ENCODE measurements around the gene ZNF182. TPM values are rescaled to one million over a fixed set of nuclear protein-coding genes. Genes with fewer than 3 reads are reported as not detected.
"Not testable (repeated sequence)": the region's sequence is repeated elsewhere in the genome, so short reads cannot be mapped to it uniquely, and the experiment has no call there.

Gene ZNF182
- total RNA-seq, 4 donors from 2014 or later, result 3.2 to 8.4 (median 5.0) TPM

DNA sequence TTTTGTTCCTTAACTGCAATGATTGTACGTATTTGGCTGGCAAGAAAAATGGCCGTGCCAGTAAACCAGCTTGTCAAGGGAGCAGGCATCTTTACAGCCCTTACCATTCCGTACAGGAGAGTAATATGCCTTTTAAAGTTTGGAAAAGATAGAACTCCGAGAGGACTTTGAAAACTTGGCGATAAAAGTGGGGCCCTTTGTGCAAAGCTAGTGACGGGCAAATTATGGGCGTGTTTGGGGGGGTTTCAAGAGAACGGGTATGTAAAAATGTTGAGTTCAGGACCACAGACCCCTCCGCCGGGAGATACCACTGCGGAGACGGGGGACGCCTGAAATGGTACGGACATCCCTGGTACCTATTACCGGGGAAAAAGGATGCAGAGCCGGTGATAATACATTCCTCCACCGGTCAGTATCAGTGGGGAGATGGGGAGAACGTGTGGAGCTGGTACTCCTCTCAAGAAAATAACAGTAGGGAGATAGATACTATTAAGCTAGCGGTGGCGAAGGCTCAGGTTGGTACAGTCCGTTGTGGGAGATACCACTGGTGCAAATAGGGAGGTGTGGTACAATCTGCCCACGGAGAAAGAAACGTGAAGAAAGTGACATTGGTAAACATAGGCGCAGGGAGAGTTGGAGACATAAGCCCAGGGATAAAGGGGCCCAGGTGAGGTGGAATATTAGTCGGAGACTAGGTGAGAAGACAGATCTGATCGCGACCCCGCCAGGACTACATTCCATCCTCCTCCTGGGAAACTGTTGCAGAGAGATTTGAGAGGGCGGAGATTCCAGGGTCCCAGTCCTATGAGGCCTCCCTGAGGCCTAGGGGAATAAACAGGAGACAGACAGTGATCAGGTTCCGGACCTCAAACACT is 17.5 kb upstream of the ZNF182 start:
- peak; percentile 73 to 74 for DNase-seq

DNA sequence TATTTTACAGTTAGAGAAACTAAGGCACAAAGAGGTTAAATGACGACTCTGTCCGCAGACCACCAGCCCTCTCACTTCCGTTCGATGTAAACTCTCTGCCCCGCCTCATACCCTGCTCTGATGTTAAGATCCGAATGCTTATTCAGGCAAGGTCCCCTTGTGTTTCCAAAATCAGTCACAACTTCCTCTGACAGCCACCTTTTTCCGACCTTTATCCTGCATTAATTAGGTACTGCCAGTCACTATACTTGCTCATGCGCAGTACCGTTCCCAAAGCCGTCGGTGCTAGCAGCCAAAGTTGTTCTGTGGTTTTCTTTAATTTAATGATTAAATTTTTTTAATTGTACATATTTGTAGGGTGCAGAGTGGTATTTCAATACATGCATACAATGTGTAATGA is 16.7 kb upstream of the ZNF182 start:
- Histone ChIP-seq H3K27ac (peak overlapping the region in 1 of 2 donors; percentile 91), H3K4me3 (peak overlapping the region in 1 of 2 donors; percentile 49)
- H3K9me3 ChIP-seq; H3K4me1 ChIP-seq; H3K27me3 ChIP-seq; H3K36me3 ChIP-seq; intact Hi-C loops (cut with DNase I; ENCODE audit: low total_unique reads); DNase-seq: not testable (repeated sequence)

More for the DNA sequence above, 17.5 kb upstream of the ZNF182 start:
- Histone ChIP-seq H3K4me1 (no peaks in the 10 kb centered on the region), H3K4me3 (peak overlapping the region; percentile 30 to 49), H3K27me3 (no peaks in the 10 kb centered on the region), H3K9me3 (no peaks in the 10 kb centered on the region), H3K27ac (peak overlapping the region; percentile 89 to 91), H3K36me3 (no peaks in the 10 kb centered on the region)
- TF ChIP-seq CTCF (IDR thresholded peaks at IDR 0.05) (peak in 1 of 4 experiments; percentile 22), POLR2A (IDR thresholded peaks at IDR 0.05) (no peak)
- intact Hi-C loops (cut with DNase I; ENCODE audit: low total_unique reads), result no loop called here

GRCh38 chrX:48019892-48020291 is 16.1 kb upstream of the ZNF182 start:
- H3K27ac ChIP-seq; H3K36me3 ChIP-seq; intact Hi-C loops (cut with DNase I; ENCODE audit: low total_unique reads); H3K27me3 ChIP-seq; H3K9me3 ChIP-seq; H3K4me3 ChIP-seq; H3K4me1 ChIP-seq; DNase-seq: not testable (repeated sequence)

- H3K27ac ChIP-seq; H3K4me3 ChIP-seq; H3K27me3 ChIP-seq; H3K36me3 ChIP-seq; H3K9me3 ChIP-seq; DNase-seq; H3K4me1 ChIP-seq; intact Hi-C loops (cut with DNase I; ENCODE audit: low total_unique reads): not testable (repeated sequence)
Observed at GRCh38 chrX:48016583-48017310, 13.0 kb upstream of the ZNF182 start.

- intact Hi-C loops (cut with DNase I; ENCODE audit: low total_unique reads), result loop anchor here (10.0 kb wide), 1 partner anchor 165 kb away; no protein-coding TSS in a partner anchor
Observed at GRCh38 chrX:48009445-48009960, 5.7 kb upstream of the ZNF182 start.

DNA sequence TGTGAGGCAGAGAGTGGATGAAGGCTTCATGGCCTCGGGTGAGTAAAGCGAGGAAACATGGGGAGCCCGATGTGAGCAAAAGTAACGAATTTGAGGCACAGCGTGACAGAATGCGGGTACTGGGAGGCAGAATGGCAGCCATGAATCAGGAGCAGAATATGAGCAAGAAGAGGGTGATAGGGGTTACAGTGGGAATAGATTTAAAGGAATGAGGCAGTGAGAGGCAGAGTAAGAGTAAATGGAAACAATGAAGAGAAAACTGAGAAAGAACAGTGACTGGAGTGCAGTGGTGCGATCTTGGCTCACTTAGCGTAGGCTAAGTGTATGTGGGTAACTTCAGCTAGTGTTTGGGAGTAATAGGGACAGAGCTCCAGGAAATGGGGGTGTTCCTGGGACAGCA is 2.9 kb upstream of the ZNF182 start, which contains the start of gene SPACA5:
Gene SPACA5, plus strand, starts transcription at position 301 of the 400 bp plus-strand sequence. CDS start 815 bp downstream, outside the sequence.
- not testable (repeated sequence) for H3K4me3 ChIP-seq, H3K36me3 ChIP-seq, H3K9me3 ChIP-seq, DNase-seq, H3K4me1 ChIP-seq, H3K27me3 ChIP-seq, H3K27ac ChIP-seq
- intact Hi-C loops (cut with DNase I; ENCODE audit: low total_unique reads), result loop anchor here (10.0 kb wide), 1 partner anchor 162 kb away; no protein-coding TSS in a partner anchor

More at GRCh38 chrX:48009445-48009960, 5.7 kb upstream of the ZNF182 start:
- H3K4me1 ChIP-seq, H3K36me3 ChIP-seq, DNase-seq, H3K27me3 ChIP-seq, H3K9me3 ChIP-seq, H3K4me3 ChIP-seq, H3K27ac ChIP-seq: not testable (repeated sequence)

DNA sequence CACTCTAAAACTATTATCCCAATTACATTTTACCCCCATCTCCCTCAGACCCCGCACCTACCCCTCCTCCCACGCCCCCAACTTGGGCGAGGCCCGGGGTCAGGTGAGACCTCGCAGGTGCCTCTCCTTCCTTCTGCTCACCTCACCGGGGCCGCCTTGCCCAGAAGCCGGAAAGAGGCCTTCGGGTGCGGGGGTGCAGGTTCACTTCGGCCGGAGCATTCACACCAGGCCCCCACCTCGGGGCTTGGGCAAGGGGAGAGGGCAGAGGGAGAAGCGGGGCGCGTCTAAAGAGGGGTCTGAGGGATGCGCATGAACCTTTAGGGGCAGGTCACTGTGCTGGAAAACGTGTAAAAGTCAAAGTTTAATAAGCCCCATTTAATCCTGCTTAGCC is 427 bp downstream of the ZNF182 start:
- Histone ChIP-seq H3K27me3 (no peaks in the 10 kb centered on the region), H3K9me3 (no peaks in the 10 kb centered on the region), H3K27ac (peak overlapping the region; percentile 72 to 74), H3K4me3 (peak overlapping the region; percentile 48 to 60), H3K4me1 (no peaks in the 10 kb centered on the region), H3K36me3 (no peaks in the 10 kb centered on the region)
- no peak for DNase-seq
- intact Hi-C loops (cut with DNase I; ENCODE audit: low total_unique reads), result loop anchor here (10.0 kb wide), 1 partner anchor 159 kb away; no protein-coding TSS in a partner anchor
- TF ChIP-seq POLR2A (IDR thresholded peaks at IDR 0.05) (no peak), CTCF (IDR thresholded peaks at IDR 0.05) (no peak)
